SK-N-MC (cell line): ENCODE results near the gene HSD17B12.

Experiments
- EZH2 ChIP-seq: fragments of 200-600 bp; sonication (generic); IDR thresholded peaks from one replicate; pipeline ENCODE4 v1.6.1; 2017; ENCODE audit warnings: antibody characterized with exemption
- POLR2AphosphoS5 ChIP-seq: IDR thresholded peaks from 2 replicates; pipeline ENCODE4 v1.6.1; 2012; ENCODE audit warnings: mild to moderate bottlenecking, low read depth, low read length, borderline replicate concordance

GRCh38 chr11:43770173-43770572 lies 89.6 kb downstream of the HSD17B12 start:
- TF ChIP-seq EZH2 (no peak), POLR2AphosphoS5 (no peak)
